H1 (cell line): ENCODE measurements around the gene ROS1. TPM values are rescaled to one million over a fixed set of nuclear protein-coding genes. Genes with fewer than 3 reads are reported as not detected.

Experiments used
- CTCF ChIA-PET: fragments of 300-600 bp; sonication (Branson Sonifier 250); formaldehyde crosslinking; loops from one replicate; lab custom pipeline; 2021; ENCODE audit not compliant: partially characterized antibody; lab: Charles Lee
- POLR2A ChIA-PET: fragments of 300-600 bp; sonication (Branson Sonifier 250); formaldehyde crosslinking; loops from one replicate; lab custom pipeline; 2021; ENCODE audit warnings: inconsistent platforms; ENCODE audit not compliant: partially characterized antibody; lab: Charles Lee
- DNase-seq, 2 experiments: peaks; one replicate each; pipeline versions ENCODE4 v3.0.0 to v3.0.0-alpha.2; 2010 to 2022; ENCODE audit warnings: low spot score in 2 of 2, low read depth in 1 of 2, mixed read lengths in 1 of 2
- FAIRE-seq: peaks from 2 replicates; lab custom pipeline; 2011; peaks lifted over from hg19 to GRCh38; lab: Jason Lieb, UNC
- H2AFZ ChIP-seq: 2 replicates; pipeline ENCODE4 v1.8.1; 2012; ENCODE audit warnings: low read length, inconsistent platforms
- H2AK5ac ChIP-seq: 2 replicates; pipeline ENCODE4 v1.6.1; 2013; ENCODE audit warnings: low read depth, low read length
- H2BK120ac ChIP-seq: replicated peaks from 2 replicates; pipeline ENCODE3; 2013; ENCODE audit warnings: low read depth, low read length, inconsistent platforms
- H2BK12ac ChIP-seq: 2 replicates; pipeline ENCODE4 v1.6.1; 2013; ENCODE audit warnings: low read depth, low read length
- H2BK15ac ChIP-seq: 2 replicates; pipeline ENCODE4 v1.6.1; 2013; ENCODE audit warnings: low read length
- H2BK20ac ChIP-seq: 2 replicates; pipeline ENCODE4 v1.6.1; 2013; ENCODE audit warnings: low read length
- H2BK5ac ChIP-seq: 2 replicates; pipeline ENCODE4 v1.6.1; 2013; ENCODE audit warnings: low read depth, low read length
- H3K14ac ChIP-seq: 2 replicates; pipeline ENCODE4 v1.6.1; 2013; ENCODE audit warnings: inconsistent platforms; ENCODE audit not compliant: insufficient read length
- H3K18ac ChIP-seq: 2 replicates; pipeline ENCODE4 v1.6.1; 2013; ENCODE audit warnings: low read length; ENCODE audit errors: extremely low read depth
- H3K23ac ChIP-seq: 2 replicates; pipeline ENCODE4 v1.6.1; 2013; ENCODE audit warnings: inconsistent platforms; ENCODE audit not compliant: insufficient read length
- H3K23me2 ChIP-seq: 2 replicates; pipeline ENCODE4 v1.6.1; 2013; ENCODE audit warnings: low read depth, low read length
- H3K27ac ChIP-seq: 2 replicates; pipeline ENCODE4 v1.6.1; 2011; ENCODE audit warnings: low read depth, low read length, inconsistent platforms
- H3K27me3 ChIP-seq, 4 experiments: replicated peaks in 1 of 4; 1 replicate in 1 of 4; 2 replicates in 3 of 4; pipeline versions ENCODE4 v1.6.1 to v1.8.1; 2011 to 2013; ENCODE audit warnings: low read length in 3 of 4, mild to moderate bottlenecking in 3 of 4, inconsistent platforms in 2 of 4, mixed read lengths in 2 of 4, moderate library complexity in 1 of 4; ENCODE audit not compliant: control insufficient read depth in 3 of 4, insufficient read depth in 3 of 4; ENCODE audit errors: extremely low read depth in 1 of 4
- H3K36me3 ChIP-seq, 4 experiments: 2 replicates each; pipeline versions ENCODE4 v1.6.1 to v1.8.1; 2011 to 2013; ENCODE audit warnings: mild to moderate bottlenecking in 4 of 4, low read length in 3 of 4, moderate library complexity in 2 of 4, control low read depth in 1 of 4, inconsistent platforms in 1 of 4; ENCODE audit not compliant: insufficient read depth in 4 of 4, control insufficient read depth in 2 of 4
- H3K4ac ChIP-seq: replicated peaks from 2 replicates; pipeline ENCODE3; 2013; ENCODE audit warnings: low read length, low read depth, mixed read lengths, inconsistent platforms; ENCODE audit not compliant: insufficient read length
- H3K4me1 ChIP-seq, 4 experiments: replicated peaks in 1 of 4; 1 replicate in 1 of 4; 2 replicates in 3 of 4; pipeline versions ENCODE4 v1.6.1 to v1.8.1; 2011 to 2013; ENCODE audit warnings: low read length in 3 of 4, inconsistent platforms in 2 of 4, mixed read lengths in 1 of 4; ENCODE audit not compliant: insufficient read depth in 4 of 4, control insufficient read depth in 3 of 4
- H3K4me2 ChIP-seq, 2 experiments: 2 replicates each; pipeline versions ENCODE4 v1.6.1 to v1.8.1; 2011 to 2013; ENCODE audit warnings: low read depth in 2 of 2, low read length in 2 of 2, control low read depth in 1 of 2, inconsistent platforms in 1 of 2, mild to moderate bottlenecking in 1 of 2; ENCODE audit not compliant: insufficient read depth in 1 of 2
- H3K4me3 ChIP-seq, 4 experiments: fragments of 200-600, 300-600 bp in 1 of 4; sonication (generic), shearing (Covaris generic), sonication (Bioruptor Twin) in 1 of 4; 2 replicates each; pipeline versions ENCODE4 v1.5.1 to v1.8.1; 2011 to 2016; ENCODE audit warnings: low read length in 4 of 4, low read depth in 3 of 4, control low read depth in 2 of 4, inconsistent platforms in 2 of 4, mild to moderate bottlenecking in 2 of 4, mixed read lengths in 1 of 4, moderate library complexity in 1 of 4; ENCODE audit not compliant: insufficient read depth in 2 of 4; ENCODE audit errors: extremely low read depth in 1 of 4
- H3K56ac ChIP-seq: replicated peaks from 2 replicates; pipeline ENCODE3; 2013; ENCODE audit warnings: low read depth, mild to moderate bottlenecking, mixed read lengths, low read length, inconsistent platforms; ENCODE audit not compliant: insufficient read length
- H3K79me1 ChIP-seq: 2 replicates; pipeline ENCODE4 v1.6.1; 2013; ENCODE audit warnings: low read depth, low read length, control low read depth
- H3K79me2 ChIP-seq, 2 experiments: 2 replicates each; pipeline versions ENCODE4 v1.6.1 to v1.8.1; 2012 to 2013; ENCODE audit warnings: low read length in 2 of 2, mild to moderate bottlenecking in 2 of 2, inconsistent platforms in 1 of 2; ENCODE audit not compliant: insufficient read depth in 2 of 2, control insufficient read depth in 1 of 2
- H3K9ac ChIP-seq, 4 experiments: replicated peaks in 1 of 4; 1 replicate in 1 of 4; 2 replicates in 3 of 4; pipeline versions ENCODE4 v1.6.1 to v1.8.1; 2011 to 2013; ENCODE audit warnings: low read depth in 3 of 4, low read length in 3 of 4, control low read depth in 2 of 4, mild to moderate bottlenecking in 2 of 4, moderate library complexity in 2 of 4, inconsistent platforms in 1 of 4; ENCODE audit errors: extremely low read depth in 1 of 4
- H3K9me3 ChIP-seq, 2 experiments: 2 replicates each; pipeline versions ENCODE4 v1.6.1 to v1.8.1; 2012 to 2013; ENCODE audit warnings: mild to moderate bottlenecking in 2 of 2, moderate library complexity in 2 of 2, control low read depth in 1 of 2, inconsistent platforms in 1 of 2, low read depth in 1 of 2, low read length in 1 of 2, mixed read lengths in 1 of 2; ENCODE audit not compliant: insufficient read depth in 2 of 2
- H4K20me1 ChIP-seq, 2 experiments: replicated peaks in 1 of 2; 2 replicates each; pipeline versions ENCODE3 to v1.8.1; 2011 to 2013; ENCODE audit warnings: inconsistent platforms in 2 of 2, low read length in 2 of 2, mild to moderate bottlenecking in 1 of 2; ENCODE audit not compliant: insufficient read depth in 2 of 2, control insufficient read depth in 1 of 2
- H4K5ac ChIP-seq: 2 replicates; pipeline ENCODE4 v1.6.1; 2013; ENCODE audit warnings: low read length, low read depth, mixed read lengths, inconsistent platforms; ENCODE audit not compliant: insufficient read length
- H4K8ac ChIP-seq: 2 replicates; pipeline ENCODE4 v1.8.0; 2013; ENCODE audit warnings: mild to moderate bottlenecking, moderate library complexity, low read length, inconsistent platforms; ENCODE audit not compliant: insufficient read depth; ENCODE audit errors: extremely low read depth
- H4K91ac ChIP-seq: replicated peaks from 2 replicates; pipeline ENCODE3; 2013; ENCODE audit warnings: low read length, mixed read lengths, inconsistent platforms; ENCODE audit not compliant: insufficient read length
- BCL11A ChIP-seq, 2 experiments: IDR thresholded peaks; one replicate each; pipeline ENCODE4 v1.6.1; 2011; ENCODE audit warnings: low read depth in 2 of 2, low read length in 2 of 2, mild to moderate bottlenecking in 2 of 2
- CTBP2 ChIP-seq: IDR thresholded peaks from 2 replicates; pipeline ENCODE4 v1.7.0; 2011; ENCODE audit warnings: borderline replicate concordance, mild to moderate bottlenecking, moderate library complexity, mixed read lengths, low read length; ENCODE audit not compliant: insufficient read depth, insufficient read length
- GABPA ChIP-seq: IDR thresholded peaks from 2 replicates; pipeline ENCODE4 v1.6.1; 2011; ENCODE audit warnings: mild to moderate bottlenecking, low read length, moderate library complexity, borderline replicate concordance; ENCODE audit not compliant: insufficient read depth
- MAFK ChIP-seq: IDR thresholded peaks from 2 replicates; pipeline ENCODE4 v1.6.1; 2012; ENCODE audit warnings: low read depth, mild to moderate bottlenecking, improper control_type of control experiment, low read length
- POLR2AphosphoS5 ChIP-seq: IDR thresholded peaks from 2 replicates; pipeline ENCODE4 v1.6.1; 2011; ENCODE audit warnings: low read depth, low read length
- RAD21 ChIP-seq, 2 experiments: IDR thresholded peaks in 1 of 2; conservative IDR thresholded peaks in 1 of 2; 2 replicates each; pipeline ENCODE4 v1.6.1; 2011; ENCODE audit warnings: low read depth in 2 of 2, low read length in 2 of 2, improper control_type of control experiment in 1 of 2, inconsistent platforms in 1 of 2, mild to moderate bottlenecking in 1 of 2, moderate library complexity in 1 of 2
- SP4 ChIP-seq: IDR thresholded peaks from 2 replicates; pipeline ENCODE4 v1.6.1; 2012; ENCODE audit warnings: low read length, inconsistent platforms
- WGBS, 2 experiments: shearing (Covaris generic) in 1 of 2; methylation state at CpG; one replicate each; pipeline versions ENCODE4 v1.1.6 to v1.1.7; 2013 to 2015; ENCODE audit warnings: low lambda C conversion rate in 2 of 2, mixed read lengths in 2 of 2, inconsistent platforms in 1 of 2, low coverage in 1 of 2, missing lambda C conversion rate in 1 of 2; ENCODE audit not compliant: insufficient replicate concordance in 2 of 2, insufficient coverage in 1 of 2, insufficient read length in 1 of 2; ENCODE audit errors: extremely low coverage in 1 of 2, missing lambda C conversion rate in 1 of 2; 5-methylcytosine and 5-hydroxymethylcytosine counted together
- polyA plus RNA-seq, 7 experiments: library from polyadenylated mRNA; depleted of rRNA in 3 of 7; stranded (reverse) in 5 of 7; unstranded in 2 of 7; fragments of >200 nt in 5 of 7; fragments of 200-250 nt in 2 of 7; gene quantifications; 1 replicate in 5 of 7; 2 replicates in 1 of 7; 4 replicates in 1 of 7; pipeline versions ENCODE4 v1.2.1 to v1.2.3, GENCODE V29; 2011 to 2013; ENCODE audit warnings: missing spikeins in 2 of 7, mixed read lengths in 2 of 7
- total RNA-seq: library from RNA; stranded (reverse); fragmentation: NEBNext Ultra II Directional; extraction: Animal tissue kit (Norgen Biotek cat#: 25700); gene quantifications from 2 replicates; pipeline ENCODE4 v1.2.1, GENCODE V29; 2021
- TF ChIP-seq, protein P1 (sequence below), 3 experiments: IDR thresholded peaks; 1 replicate in 2 of 3; 2 replicates in 1 of 3; pipeline versions ENCODE4 v1.5.1 to v1.6.1; 2011; ENCODE audit warnings: low read length in 3 of 3, mild to moderate bottlenecking in 3 of 3, inconsistent platforms in 2 of 3, low read depth in 1 of 3, moderate library complexity in 1 of 3; ENCODE audit not compliant: insufficient read depth in 1 of 3; ENCODE audit errors: control extremely low read depth in 1 of 3

ROS1 gene
- total and polyA plus RNA-seq, 2 of the 8 experiments (the other 6 are each of a cell fraction or from before 2014, with no cell fraction given): not detected

DNA sequence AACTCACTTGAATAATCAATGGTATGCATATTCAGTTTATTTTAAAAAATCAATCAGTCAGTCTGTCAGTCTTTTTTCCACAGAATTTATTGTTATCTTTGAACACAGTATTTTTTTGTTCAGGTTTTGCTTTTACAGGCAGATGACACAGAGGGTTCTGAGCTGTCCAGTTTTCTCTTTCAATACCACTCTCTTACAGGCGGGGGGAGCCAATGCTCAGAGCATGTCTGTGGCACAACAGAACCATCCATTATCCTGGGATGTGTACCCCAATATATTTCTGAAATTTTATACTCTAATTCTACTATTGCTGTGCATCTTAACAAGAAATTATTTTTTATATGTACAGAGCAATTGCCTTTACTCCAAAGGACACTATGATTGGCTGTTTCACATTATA, 21.2 kb downstream of the ROS1 start:
- no peak overlapping the region for H2BK20ac ChIP-seq
- no peaks in the 10 kb centered on the region for H3K27me3 ChIP-seq
- no peaks in the 10 kb centered on the region for H3K79me1 ChIP-seq
- no peak overlapping the region for H2AFZ ChIP-seq
- H3K4ac ChIP-seq: no peak overlapping the region
- no peak overlapping the region for H2BK12ac ChIP-seq
- no peak overlapping the region for H2BK15ac ChIP-seq
- H2BK120ac ChIP-seq: no peak overlapping the region
- H2BK5ac ChIP-seq: no peak overlapping the region
- H3K9me3 ChIP-seq: no peaks in the 10 kb centered on the region
- no peaks in the 10 kb centered on the region for H3K4me1 ChIP-seq
- POLR2A ChIA-PET: no interaction called here
- H3K56ac ChIP-seq: no peak overlapping the region
- 38% methylated on average over 1 of the region's 1 CpG; no CpG with 5 or more reads in 1 of the 2 experiments for WGBS, 2 experiments
- no peak overlapping the region for H3K14ac ChIP-seq
- FAIRE-seq (no peak), DNase-seq (no peak)
- H3K18ac ChIP-seq: no peak overlapping the region
- H3K4me3 ChIP-seq: no peak overlapping the region
- H4K20me1 ChIP-seq: no peaks in the 10 kb centered on the region
- no peaks in the 10 kb centered on the region for H3K23me2 ChIP-seq
- no peak overlapping the region for H3K23ac ChIP-seq
- H2AK5ac ChIP-seq: no peak overlapping the region
- CTCF ChIA-PET: interaction anchor here (0.9 to 2.4 kb wide), 8 partner anchors 10 to 424 kb away, joined by 3 to 9 read pairs (median 4); partner anchors contain the start of gene ROS1
- H3K9ac ChIP-seq: no peak overlapping the region
- H4K8ac ChIP-seq: no peak overlapping the region
- H4K5ac ChIP-seq: no peak overlapping the region
- TF ChIP-seq GABPA (no peak), CTBP2 (no peak), SP4 (no peak), BCL11A (IDR thresholded peaks at IDR 0.05; ENCODE audit: low read depth in 2 of 2, low read length in 2 of 2) (no peak), RAD21 (IDR thresholded peaks at IDR 0.05 in 1 of 2, conservative IDR thresholded peaks at IDR 0.05 in 1 of 2; ENCODE audit: low read depth in 2 of 2, low read length in 2 of 2) (peak; percentile 36 to 46), POLR2AphosphoS5 (no peak), MAFK (no peak)
- TF ChIP-seq, protein P1, sequence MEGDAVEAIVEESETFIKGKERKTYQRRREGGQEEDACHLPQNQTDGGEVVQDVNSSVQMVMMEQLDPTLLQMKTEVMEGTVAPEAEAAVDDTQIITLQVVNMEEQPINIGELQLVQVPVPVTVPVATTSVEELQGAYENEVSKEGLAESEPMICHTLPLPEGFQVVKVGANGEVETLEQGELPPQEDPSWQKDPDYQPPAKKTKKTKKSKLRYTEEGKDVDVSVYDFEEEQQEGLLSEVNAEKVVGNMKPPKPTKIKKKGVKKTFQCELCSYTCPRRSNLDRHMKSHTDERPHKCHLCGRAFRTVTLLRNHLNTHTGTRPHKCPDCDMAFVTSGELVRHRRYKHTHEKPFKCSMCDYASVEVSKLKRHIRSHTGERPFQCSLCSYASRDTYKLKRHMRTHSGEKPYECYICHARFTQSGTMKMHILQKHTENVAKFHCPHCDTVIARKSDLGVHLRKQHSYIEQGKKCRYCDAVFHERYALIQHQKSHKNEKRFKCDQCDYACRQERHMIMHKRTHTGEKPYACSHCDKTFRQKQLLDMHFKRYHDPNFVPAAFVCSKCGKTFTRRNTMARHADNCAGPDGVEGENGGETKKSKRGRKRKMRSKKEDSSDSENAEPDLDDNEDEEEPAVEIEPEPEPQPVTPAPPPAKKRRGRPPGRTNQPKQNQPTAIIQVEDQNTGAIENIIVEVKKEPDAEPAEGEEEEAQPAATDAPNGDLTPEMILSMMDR (IDR thresholded peaks at IDR 0.05; ENCODE audit: control extremely low read depth in 1 of 3, insufficient read depth in 1 of 3, low read depth in 1 of 3, low read length in 3 of 3): peak in 2 of 3 experiments; percentile 13 to 33; a peak in 2 of 4 replicates
- H3K4me2 ChIP-seq: no peak overlapping the region
- no peak overlapping the region for H4K91ac ChIP-seq
- no peaks in the 10 kb centered on the region for H3K79me2 ChIP-seq
- no peak overlapping the region for H3K27ac ChIP-seq
- H3K36me3 ChIP-seq: no peaks in the 10 kb centered on the region
